Fibroblast of villous mesenchyme (primary cell): ENCODE results near the gene CHRNG. TPM values are rescaled to one million over a fixed set of nuclear protein-coding genes. Genes with fewer than 3 reads are reported as not detected.

Source experiments
- DNase-seq: peaks from one replicate; pipeline ENCODE4 v3.0.0-alpha.2; 2010; ENCODE audit warnings: low read depth
- H3K4me3 ChIP-seq: 2 replicates; pipeline ENCODE4 v1.5.1; 2011; ENCODE audit warnings: low read depth, mild to moderate bottlenecking, low read length
- CTCF ChIP-seq: IDR thresholded peaks from 2 replicates; pipeline ENCODE4 v1.5.1; 2012; ENCODE audit warnings: low read depth, mild to moderate bottlenecking, low read length; ENCODE audit not compliant: insufficient read depth
- total RNA-seq: library from RNA; depleted of rRNA; stranded (reverse); fragments of >200 nt; gene quantifications from 2 replicates; pipeline ENCODE4 v1.2.3, GENCODE V29; 2012

Gene CHRNG
- total RNA-seq, 1 donor = not detected

GRCh38 chr2:232533944-232534710 lies 5.4 kb upstream of the CHRNG start:
- DNase-seq = peak; percentile 13
- H3K4me3 ChIP-seq = no peak overlapping the region
- no peak for TF ChIP-seq CTCF

- no peak for TF ChIP-seq CTCF
- no peak overlapping the region for H3K4me3 ChIP-seq
- no peak for DNase-seq
These were observed 4.4 kb upstream of the CHRNG start for GRCh38 chr2:232534940-232535651.

DNA sequence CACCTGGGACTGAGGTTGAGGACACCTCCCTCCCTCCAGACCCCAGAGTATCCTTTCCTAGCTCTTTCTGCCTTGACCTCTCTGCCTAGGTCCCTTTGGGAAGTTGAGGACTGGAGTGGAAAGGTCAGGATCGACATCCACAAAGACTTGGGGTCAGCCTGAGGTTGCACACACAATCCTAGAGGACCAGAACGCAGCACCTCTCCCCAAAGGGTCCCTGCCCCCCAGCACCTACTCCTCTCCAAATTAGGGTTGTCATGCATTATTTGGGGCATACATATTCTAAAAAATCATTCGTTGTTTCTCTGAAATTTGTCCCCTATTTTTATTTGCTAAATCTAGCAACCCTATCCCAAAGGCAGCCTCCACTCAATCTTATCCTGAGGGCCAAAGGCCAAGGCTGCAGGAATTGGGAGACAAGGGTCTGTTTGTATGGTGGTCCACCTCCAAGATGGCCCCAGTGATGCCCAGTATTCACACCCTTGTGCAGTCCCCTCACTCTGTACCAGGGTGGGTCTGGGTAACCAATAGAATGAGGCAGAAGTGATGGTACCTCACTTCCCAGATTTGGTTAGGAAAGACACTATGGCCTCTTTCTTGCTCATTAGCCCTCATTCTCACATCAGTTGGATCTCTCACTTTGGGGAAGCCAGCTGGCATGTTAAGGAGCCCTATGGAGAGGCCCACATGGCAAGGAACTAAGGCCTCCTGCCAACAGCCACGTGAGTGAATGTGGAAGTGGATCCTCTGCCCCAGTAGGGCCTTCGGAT lies 3.5 kb upstream of the CHRNG start:
- DNase-seq = no peak
- no peak for TF ChIP-seq CTCF
- H3K4me3 ChIP-seq = no peak overlapping the region

- no peak for DNase-seq
- peak; percentile 29 for TF ChIP-seq CTCF
- no peak overlapping the region for H3K4me3 ChIP-seq
These were observed 2.4 kb upstream of the CHRNG start for GRCh38 chr2:232537079-232537478.

DNA sequence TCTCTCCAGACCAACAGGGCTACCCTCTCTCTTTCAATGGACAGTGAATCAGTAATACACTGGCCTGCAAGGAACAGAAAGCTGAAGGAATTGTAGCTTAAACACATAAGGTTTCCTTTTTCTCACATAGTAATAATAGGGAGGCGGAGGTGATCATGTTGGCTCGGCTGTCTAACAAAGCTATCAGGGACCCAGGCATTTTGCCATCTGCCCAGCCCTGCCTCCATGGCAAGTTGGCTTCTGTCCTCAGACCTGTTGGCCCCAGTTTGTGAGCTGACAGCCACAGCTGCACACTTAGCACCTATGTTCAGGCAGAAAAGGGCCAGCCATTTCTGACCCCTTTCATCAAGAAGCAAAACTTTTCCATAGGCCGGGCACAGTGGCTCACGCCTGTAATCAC lies 2.0 kb upstream of the CHRNG start:
- no peak overlapping the region for H3K4me3 ChIP-seq
- no peak for DNase-seq
- no peak for TF ChIP-seq CTCF

GRCh38 chr2:232538671-232539070 lies 821 bp upstream of the CHRNG start:
- TF ChIP-seq CTCF = no peak
- no peak for DNase-seq
- no peak overlapping the region for H3K4me3 ChIP-seq
